Panc1 (cell line): Measurements from ENCODE around the gene NEK1.

Source experiments
- POLR2AphosphoS5 ChIP-seq: IDR thresholded peaks from 2 replicates; pipeline ENCODE4 v1.6.1; 2012; ENCODE audit warnings: mild to moderate bottlenecking, low read depth, low read length, moderate library complexity
- TF ChIP-seq, protein P1 (sequence below), 2 experiments: IDR thresholded peaks; 2 replicates each; pipeline ENCODE4 v1.6.1; 2011 to 2012; ENCODE audit warnings: low read depth in 2 of 2, control low read depth in 1 of 2, low read length in 1 of 2, mild to moderate bottlenecking in 1 of 2, moderate library complexity in 1 of 2; ENCODE audit not compliant: insufficient read depth in 1 of 2
- TF ChIP-seq, protein P2 (sequence below): fragments of 450-650 bp; IDR thresholded peaks from 2 replicates; pipeline ENCODE4 v1.5.1; 2017; ENCODE audit warnings: mild to moderate bottlenecking

DNA sequence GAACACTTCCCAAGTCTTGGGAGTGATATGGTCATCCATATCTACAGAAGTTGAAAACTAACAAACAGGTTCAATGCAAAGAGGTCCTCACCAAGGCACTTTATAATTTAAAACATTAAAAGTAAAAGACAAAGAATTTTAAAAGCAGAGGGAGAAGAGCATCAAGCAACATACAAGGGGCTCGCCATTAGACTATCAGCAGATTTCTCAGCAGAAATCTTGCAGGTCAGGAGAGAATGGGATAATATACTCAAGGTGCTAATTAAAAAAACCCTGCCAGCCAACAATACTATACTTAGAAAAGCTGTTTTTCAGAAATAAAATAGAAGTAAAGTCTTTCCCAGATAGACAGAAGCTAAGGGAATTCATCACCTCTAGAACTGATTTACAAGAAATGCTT is 121.2 kb downstream of the NEK1 start:
- TF ChIP-seq, protein P1, sequence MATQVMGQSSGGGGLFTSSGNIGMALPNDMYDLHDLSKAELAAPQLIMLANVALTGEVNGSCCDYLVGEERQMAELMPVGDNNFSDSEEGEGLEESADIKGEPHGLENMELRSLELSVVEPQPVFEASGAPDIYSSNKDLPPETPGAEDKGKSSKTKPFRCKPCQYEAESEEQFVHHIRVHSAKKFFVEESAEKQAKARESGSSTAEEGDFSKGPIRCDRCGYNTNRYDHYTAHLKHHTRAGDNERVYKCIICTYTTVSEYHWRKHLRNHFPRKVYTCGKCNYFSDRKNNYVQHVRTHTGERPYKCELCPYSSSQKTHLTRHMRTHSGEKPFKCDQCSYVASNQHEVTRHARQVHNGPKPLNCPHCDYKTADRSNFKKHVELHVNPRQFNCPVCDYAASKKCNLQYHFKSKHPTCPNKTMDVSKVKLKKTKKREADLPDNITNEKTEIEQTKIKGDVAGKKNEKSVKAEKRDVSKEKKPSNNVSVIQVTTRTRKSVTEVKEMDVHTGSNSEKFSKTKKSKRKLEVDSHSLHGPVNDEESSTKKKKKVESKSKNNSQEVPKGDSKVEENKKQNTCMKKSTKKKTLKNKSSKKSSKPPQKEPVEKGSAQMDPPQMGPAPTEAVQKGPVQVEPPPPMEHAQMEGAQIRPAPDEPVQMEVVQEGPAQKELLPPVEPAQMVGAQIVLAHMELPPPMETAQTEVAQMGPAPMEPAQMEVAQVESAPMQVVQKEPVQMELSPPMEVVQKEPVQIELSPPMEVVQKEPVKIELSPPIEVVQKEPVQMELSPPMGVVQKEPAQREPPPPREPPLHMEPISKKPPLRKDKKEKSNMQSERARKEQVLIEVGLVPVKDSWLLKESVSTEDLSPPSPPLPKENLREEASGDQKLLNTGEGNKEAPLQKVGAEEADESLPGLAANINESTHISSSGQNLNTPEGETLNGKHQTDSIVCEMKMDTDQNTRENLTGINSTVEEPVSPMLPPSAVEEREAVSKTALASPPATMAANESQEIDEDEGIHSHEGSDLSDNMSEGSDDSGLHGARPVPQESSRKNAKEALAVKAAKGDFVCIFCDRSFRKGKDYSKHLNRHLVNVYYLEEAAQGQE (IDR thresholded peaks at IDR 0.05; ENCODE audit: insufficient read depth in 1 of 2, low read depth in 2 of 2, low read length in 1 of 2): no peak
- TF ChIP-seq POLR2AphosphoS5: no peak
- TF ChIP-seq, protein P2, sequence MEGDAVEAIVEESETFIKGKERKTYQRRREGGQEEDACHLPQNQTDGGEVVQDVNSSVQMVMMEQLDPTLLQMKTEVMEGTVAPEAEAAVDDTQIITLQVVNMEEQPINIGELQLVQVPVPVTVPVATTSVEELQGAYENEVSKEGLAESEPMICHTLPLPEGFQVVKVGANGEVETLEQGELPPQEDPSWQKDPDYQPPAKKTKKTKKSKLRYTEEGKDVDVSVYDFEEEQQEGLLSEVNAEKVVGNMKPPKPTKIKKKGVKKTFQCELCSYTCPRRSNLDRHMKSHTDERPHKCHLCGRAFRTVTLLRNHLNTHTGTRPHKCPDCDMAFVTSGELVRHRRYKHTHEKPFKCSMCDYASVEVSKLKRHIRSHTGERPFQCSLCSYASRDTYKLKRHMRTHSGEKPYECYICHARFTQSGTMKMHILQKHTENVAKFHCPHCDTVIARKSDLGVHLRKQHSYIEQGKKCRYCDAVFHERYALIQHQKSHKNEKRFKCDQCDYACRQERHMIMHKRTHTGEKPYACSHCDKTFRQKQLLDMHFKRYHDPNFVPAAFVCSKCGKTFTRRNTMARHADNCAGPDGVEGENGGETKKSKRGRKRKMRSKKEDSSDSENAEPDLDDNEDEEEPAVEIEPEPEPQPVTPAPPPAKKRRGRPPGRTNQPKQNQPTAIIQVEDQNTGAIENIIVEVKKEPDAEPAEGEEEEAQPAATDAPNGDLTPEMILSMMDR: no peak
